Skeletal muscle tissue (tissue), 4 donors: ENCODE results near the gene CDH7. TPM values are rescaled to one million over a fixed set of nuclear protein-coding genes. Genes with fewer than 3 reads are reported as not detected.

Experiments
- H3K27ac ChIP-seq: one replicate; pipeline ENCODE4 v1.7.0; 2013; ENCODE audit warnings: mild to moderate bottlenecking, low read depth, low read length, inconsistent platforms
- H3K27me3 ChIP-seq, 3 donors: one replicate each; pipeline ENCODE4 v1.7.0; 2013; ENCODE audit warnings: low read length in 3 of 3; ENCODE audit not compliant: control insufficient read depth in 3 of 3, insufficient read depth in 3 of 3
- H3K36me3 ChIP-seq, 3 donors: one replicate each; pipeline ENCODE4 v1.7.0; 2013; ENCODE audit warnings: low read length in 3 of 3; ENCODE audit not compliant: control insufficient read depth in 3 of 3, insufficient read depth in 3 of 3
- H3K4me1 ChIP-seq, 3 donors: one replicate each; pipeline ENCODE4 v1.7.0; 2013; ENCODE audit warnings: low read length in 3 of 3, mild to moderate bottlenecking in 3 of 3; ENCODE audit not compliant: control insufficient read depth in 3 of 3, insufficient read depth in 3 of 3
- H3K4me3 ChIP-seq, 3 donors: one replicate each; pipeline ENCODE4 v1.7.0; 2013; ENCODE audit warnings: low read length in 3 of 3
- H3K9ac ChIP-seq, 3 donors: one replicate each; pipeline ENCODE4 v1.7.0; 2013; ENCODE audit warnings: low read length in 3 of 3, mild to moderate bottlenecking in 3 of 3, moderate library complexity in 2 of 3, low read depth in 1 of 3
- H3K9me3 ChIP-seq, 3 donors: one replicate each; pipeline ENCODE4 v1.7.0; 2013; ENCODE audit warnings: low read length in 3 of 3; ENCODE audit not compliant: control insufficient read depth in 3 of 3
- total RNA-seq: library from RNA; depleted of rRNA; stranded (reverse); fragments of >200 nt; gene quantifications from one replicate; pipeline ENCODE4 v1.2.3, GENCODE V29; 2014
- donor health status: Osteomylitis.

Gene CDH7
- total RNA-seq, 1 donor from 2014 or later, result 0.52 TPM

GRCh38 chr18:65897292-65897691 is 146.5 kb downstream of the CDH7 start:
- no peaks in the 10 kb centered on the region for H3K36me3 ChIP-seq
- no peak overlapping the region for H3K27ac ChIP-seq
- no peaks in the 10 kb centered on the region for H3K9me3 ChIP-seq
- H3K9ac ChIP-seq, result no peak overlapping the region
- no peaks in the 10 kb centered on the region for H3K27me3 ChIP-seq
- no peak overlapping the region for H3K4me3 ChIP-seq
- H3K4me1 ChIP-seq, result no peaks in the 10 kb centered on the region

DNA sequence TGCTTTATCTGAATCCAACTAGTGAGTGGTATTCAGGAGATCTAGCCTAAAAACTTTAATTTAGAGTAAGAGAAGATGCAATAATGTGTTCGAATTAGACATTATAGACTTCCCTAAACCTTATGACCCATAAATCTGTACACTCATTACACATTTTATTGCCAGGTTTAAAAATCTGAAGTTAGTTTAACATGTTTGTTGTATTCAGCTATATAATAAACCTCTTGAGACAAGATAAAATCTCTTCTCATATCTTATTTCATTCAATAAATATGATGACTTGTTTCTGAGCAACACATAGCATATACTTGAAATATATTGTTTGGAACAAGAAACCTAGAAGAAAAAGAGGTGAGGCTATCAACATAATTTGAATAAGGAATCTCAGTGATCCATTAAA is 150.7 kb downstream of the CDH7 start:
- Histone ChIP-seq H3K9me3 (no peaks in the 10 kb centered on the region), H3K27me3 (no peaks in the 10 kb centered on the region), H3K4me3 (no peak overlapping the region), H3K36me3 (no peaks in the 10 kb centered on the region), H3K9ac (no peak overlapping the region), H3K4me1 (no peaks in the 10 kb centered on the region), H3K27ac (no peak overlapping the region)

- H3K27ac ChIP-seq, result no peak overlapping the region
- H3K36me3 ChIP-seq, result no peaks in the 10 kb centered on the region
- no peaks in the 10 kb centered on the region for H3K9me3 ChIP-seq
- H3K4me1 ChIP-seq, result no peaks in the 10 kb centered on the region
- H3K9ac ChIP-seq, result no peak overlapping the region
- H3K4me3 ChIP-seq, result no peak overlapping the region
- no peaks in the 10 kb centered on the region for H3K27me3 ChIP-seq
Measured at GRCh38 chr18:65906621-65907034, 155.8 kb downstream of the CDH7 start.

- no peak overlapping the region for H3K9ac ChIP-seq
- no peaks in the 10 kb centered on the region for H3K27me3 ChIP-seq
- H3K27ac ChIP-seq, result no peak overlapping the region
- no peaks in the 10 kb centered on the region for H3K4me1 ChIP-seq
- H3K9me3 ChIP-seq, result no peaks in the 10 kb centered on the region
- H3K4me3 ChIP-seq, result no peak overlapping the region
- no peaks in the 10 kb centered on the region for H3K36me3 ChIP-seq
Measured at GRCh38 chr18:65907281-65907680, 156.5 kb downstream of the CDH7 start.

DNA sequence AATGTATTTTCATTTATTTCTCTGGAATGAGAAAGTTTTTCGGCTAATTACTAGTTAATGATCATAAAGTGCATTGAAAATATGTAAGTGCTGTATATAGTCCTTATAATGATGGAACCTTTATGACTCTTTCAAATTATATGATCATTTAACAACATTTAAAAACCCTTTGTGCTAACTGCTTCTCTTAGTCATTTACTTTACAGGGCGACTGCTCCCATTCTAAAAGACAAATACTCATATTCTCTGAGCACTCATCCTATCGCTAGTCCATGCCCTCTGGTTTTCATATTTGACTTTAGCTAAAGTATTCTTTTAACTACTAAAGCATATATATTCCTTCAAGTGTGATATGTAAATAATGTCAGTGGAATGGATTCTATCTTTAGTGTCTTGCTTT is 168.2 kb downstream of the CDH7 start:
- no peak overlapping the region for H3K9ac ChIP-seq
- no peaks in the 10 kb centered on the region for H3K27me3 ChIP-seq
- H3K4me1 ChIP-seq, result no peaks in the 10 kb centered on the region
- H3K9me3 ChIP-seq, result no peaks in the 10 kb centered on the region
- no peak overlapping the region for H3K27ac ChIP-seq
- no peaks in the 10 kb centered on the region for H3K36me3 ChIP-seq
- no peak overlapping the region for H3K4me3 ChIP-seq

DNA sequence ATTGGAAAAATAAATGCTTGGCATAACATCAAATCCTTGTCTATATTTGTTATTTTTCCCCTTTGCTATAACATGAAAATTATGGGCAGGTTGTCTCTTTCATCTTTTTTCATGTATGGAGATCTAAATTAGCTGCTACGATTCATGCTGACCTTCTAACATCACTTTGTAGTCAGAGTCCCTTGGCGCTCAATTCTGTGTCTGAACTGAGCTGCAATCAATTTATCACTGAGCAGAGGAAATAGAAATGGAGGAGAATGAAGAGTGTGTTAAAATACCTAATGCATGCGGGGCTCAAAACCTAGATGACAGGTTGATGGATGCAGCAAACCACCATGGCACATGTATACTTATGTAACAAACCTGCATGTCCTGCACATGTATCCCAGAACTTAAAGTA is 168.9 kb downstream of the CDH7 start:
- no peak overlapping the region for H3K4me3 ChIP-seq
- no peaks in the 10 kb centered on the region for H3K4me1 ChIP-seq
- no peaks in the 10 kb centered on the region for H3K36me3 ChIP-seq
- H3K9ac ChIP-seq, result no peak overlapping the region
- H3K27ac ChIP-seq, result no peak overlapping the region
- H3K9me3 ChIP-seq, result no peaks in the 10 kb centered on the region
- no peaks in the 10 kb centered on the region for H3K27me3 ChIP-seq

DNA sequence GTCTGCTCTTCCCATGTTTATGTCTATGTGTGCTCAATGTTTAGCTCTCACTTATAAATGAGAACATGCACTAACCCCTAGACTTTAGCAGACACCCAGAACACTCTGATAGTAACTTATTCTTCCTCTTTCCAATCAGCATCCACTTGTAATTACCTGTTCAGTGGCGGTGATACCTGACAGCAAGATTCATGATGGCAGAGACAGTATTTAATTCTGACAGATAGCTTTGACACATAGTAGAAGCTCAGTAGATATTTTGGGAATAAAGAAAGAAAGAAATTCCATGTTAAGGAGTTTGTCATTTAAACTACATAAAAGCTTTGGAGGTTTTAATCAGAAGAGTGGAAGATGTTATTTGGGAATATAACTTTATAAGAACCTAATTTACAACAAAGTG is 171.3 kb downstream of the CDH7 start:
- H3K36me3 ChIP-seq, result no peaks in the 10 kb centered on the region
- H3K27ac ChIP-seq, result no peak overlapping the region
- no peaks in the 10 kb centered on the region for H3K27me3 ChIP-seq
- H3K9me3 ChIP-seq, result no peaks in the 10 kb centered on the region
- no peaks in the 10 kb centered on the region for H3K4me1 ChIP-seq
- H3K9ac ChIP-seq, result no peak overlapping the region
- H3K4me3 ChIP-seq, result no peak overlapping the region

GRCh38 chr18:65924904-65925303 is 174.1 kb downstream of the CDH7 start:
- Histone ChIP-seq H3K9ac (no peak overlapping the region), H3K9me3 (no peaks in the 10 kb centered on the region), H3K36me3 (no peaks in the 10 kb centered on the region), H3K4me3 (no peak overlapping the region), H3K27ac (no peak overlapping the region), H3K4me1 (no peaks in the 10 kb centered on the region), H3K27me3 (no peaks in the 10 kb centered on the region)

DNA sequence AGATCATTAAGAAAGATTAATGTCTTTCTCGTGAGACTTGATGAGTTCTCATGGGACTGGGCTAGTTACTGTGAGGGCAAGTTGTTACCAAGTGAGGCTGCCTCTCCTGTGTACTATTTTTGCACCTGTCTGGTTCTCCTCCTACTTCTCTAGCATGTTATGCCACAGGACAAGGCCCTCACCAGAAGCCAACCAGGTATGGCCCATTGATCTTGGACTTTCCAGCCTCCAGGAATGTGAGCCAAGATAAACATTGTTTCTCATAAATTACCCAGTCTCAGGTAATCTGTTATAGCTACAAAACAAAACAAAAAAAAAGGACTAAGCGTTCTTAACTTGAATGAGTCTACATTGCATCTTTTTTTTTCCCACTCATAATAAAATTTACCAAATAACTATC is 184.1 kb downstream of the CDH7 start:
- Histone ChIP-seq H3K4me1 (no peaks in the 10 kb centered on the region), H3K36me3 (no peaks in the 10 kb centered on the region), H3K27me3 (no peaks in the 10 kb centered on the region), H3K9me3 (no peaks in the 10 kb centered on the region), H3K4me3 (no peak overlapping the region), H3K27ac (no peak overlapping the region), H3K9ac (no peak overlapping the region)

- H3K4me3 ChIP-seq, result no peak overlapping the region
- H3K27ac ChIP-seq, result no peak overlapping the region
- no peaks in the 10 kb centered on the region for H3K4me1 ChIP-seq
Measured at GRCh38 chr18:65936678-65937077, 185.9 kb downstream of the CDH7 start.

GRCh38 chr18:65937180-65937579 is 186.4 kb downstream of the CDH7 start:
- Histone ChIP-seq H3K9me3 (no peaks in the 10 kb centered on the region), H3K27me3 (no peaks in the 10 kb centered on the region), H3K27ac (no peak overlapping the region), H3K9ac (no peak overlapping the region), H3K4me1 (no peaks in the 10 kb centered on the region), H3K4me3 (no peak overlapping the region), H3K36me3 (no peaks in the 10 kb centered on the region)

More at GRCh38 chr18:65936678-65937077, 185.9 kb downstream of the CDH7 start:
- Histone ChIP-seq H3K36me3 (no peaks in the 10 kb centered on the region), H3K9ac (no peak overlapping the region), H3K9me3 (no peaks in the 10 kb centered on the region), H3K27me3 (no peaks in the 10 kb centered on the region)
